ENCODE measurements around the gene APP.
A peak's percentile ranks its signal among the peaks of the same experiment; 100 is the strongest.

Gene APP

DNA sequence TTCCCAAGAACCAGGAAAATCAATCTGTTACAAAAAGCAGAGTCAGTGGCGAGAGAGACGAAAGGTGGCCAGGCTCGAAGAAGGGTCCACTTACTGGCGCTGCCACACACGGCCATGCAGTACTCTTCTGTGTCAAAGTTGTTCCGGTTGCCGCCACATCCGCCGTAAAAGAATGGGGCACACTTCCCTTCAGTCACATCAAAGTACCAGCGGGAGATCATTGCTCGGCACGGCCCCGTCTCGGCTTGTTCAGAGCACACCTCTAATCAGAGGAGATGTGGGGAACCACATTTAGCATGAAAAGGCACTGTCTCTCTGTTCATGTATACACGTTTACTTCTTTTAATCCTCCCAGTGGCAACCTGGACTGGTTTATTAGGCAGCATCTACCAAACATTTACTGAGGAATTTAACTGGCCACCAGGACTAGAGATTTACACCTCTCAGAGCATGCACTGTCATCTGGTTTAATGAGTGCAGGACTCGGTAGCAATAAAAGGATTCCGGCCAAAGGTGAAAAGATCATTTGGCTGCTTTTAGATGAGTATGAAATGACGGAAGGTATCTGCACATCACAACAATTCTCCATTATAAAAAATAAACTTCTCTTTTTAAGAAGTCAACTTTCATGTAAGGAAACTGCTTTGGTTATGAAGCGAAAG is 170.5 kb downstream of the APP start:
- peak; percentile 32 for DNase-seq
- Mint-ChIP-seq H3K36me3 (ENCODE audit: low read depth) (peaks cover 10% of the 10 kb centered on the region), H3K9me3 (no peaks in the 10 kb centered on the region), H3K4me3 (peak overlapping the region; percentile 51), H3K27me3 (no peaks in the 10 kb centered on the region), H3K27ac (peak overlapping the region; percentile 37), H3K4me1 (peaks cover 8% of the 10 kb centered on the region)
- peak; percentile 72 for ATAC-seq

DNA sequence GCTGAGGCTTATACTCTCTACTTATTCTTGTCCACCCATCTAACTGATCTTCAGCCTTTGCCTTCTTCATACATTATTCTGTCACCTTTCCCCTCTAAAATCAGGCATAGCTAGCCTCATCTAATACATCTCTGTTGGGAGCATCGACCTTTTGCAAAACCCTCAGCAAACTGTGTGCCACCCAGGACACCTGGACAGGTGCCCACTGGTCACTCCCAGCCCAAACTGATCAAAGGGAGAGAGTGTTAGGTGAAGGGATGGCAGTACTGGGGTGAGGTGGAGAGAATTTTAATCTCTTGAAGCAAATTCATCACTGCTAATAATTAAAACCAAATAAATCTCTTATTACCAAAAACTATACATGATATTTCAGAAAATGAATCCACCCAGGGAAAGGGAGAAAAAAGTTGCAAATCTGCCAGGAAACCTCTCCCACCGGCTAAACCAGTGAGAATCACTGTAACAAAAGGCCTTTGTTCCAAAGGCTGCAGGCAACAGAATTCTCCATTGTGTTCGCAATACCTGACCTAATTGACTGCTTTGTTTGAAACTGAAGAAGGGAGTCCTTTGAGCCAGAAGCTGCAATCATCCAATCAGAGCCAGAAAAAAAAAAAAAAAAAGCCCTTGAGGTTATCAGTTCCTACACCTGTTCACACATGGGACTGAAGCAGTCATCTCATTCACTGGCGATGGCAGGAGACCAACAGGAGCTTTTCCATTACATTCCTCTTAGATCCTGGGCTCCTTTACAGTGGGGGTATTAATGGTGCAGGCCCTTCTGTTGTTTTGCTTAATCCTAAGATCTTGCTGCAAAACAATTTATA is 172.6 kb downstream of the APP start:
- no peaks in the 10 kb centered on the region for H3K27me3 Mint-ChIP-seq
- no peak overlapping the region for H3K4me3 Mint-ChIP-seq
- no peak for DNase-seq
- no peak overlapping the region for H3K27ac Mint-ChIP-seq
- peaks cover 8% of the 10 kb centered on the region for H3K4me1 Mint-ChIP-seq
- no peaks in the 10 kb centered on the region for H3K9me3 Mint-ChIP-seq
- no peak for ATAC-seq
- peaks cover 10% of the 10 kb centered on the region for H3K36me3 Mint-ChIP-seq (ENCODE audit: low read depth)

DNA sequence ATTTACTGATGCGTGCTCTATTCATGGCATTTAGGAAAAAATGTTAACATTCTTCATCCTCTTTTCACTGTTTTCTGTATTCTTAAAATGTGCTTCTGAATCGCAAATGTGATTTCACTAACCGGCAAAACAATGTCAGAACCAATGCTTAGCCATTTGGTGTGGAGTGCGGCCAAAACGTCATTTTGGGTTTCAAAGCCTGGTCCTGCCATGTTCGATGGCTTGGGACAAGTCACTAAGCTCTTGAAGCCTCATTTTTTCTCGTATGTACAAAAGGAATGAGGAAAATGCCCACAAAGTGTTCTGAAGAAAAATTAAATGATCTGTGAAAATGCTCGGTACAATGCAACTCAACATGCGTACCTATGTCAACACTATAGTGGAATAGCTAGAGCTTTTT is 175.3 kb downstream of the APP start:
- Mint-ChIP-seq H3K4me3 (no peak overlapping the region), H3K4me1 (peaks cover 8% of the 10 kb centered on the region), H3K27me3 (no peaks in the 10 kb centered on the region), H3K27ac (no peak overlapping the region), H3K9me3 (no peaks in the 10 kb centered on the region), H3K36me3 (ENCODE audit: low read depth) (peaks cover 11% of the 10 kb centered on the region)
- no peak for ATAC-seq
- DNase-seq = no peak

DNA sequence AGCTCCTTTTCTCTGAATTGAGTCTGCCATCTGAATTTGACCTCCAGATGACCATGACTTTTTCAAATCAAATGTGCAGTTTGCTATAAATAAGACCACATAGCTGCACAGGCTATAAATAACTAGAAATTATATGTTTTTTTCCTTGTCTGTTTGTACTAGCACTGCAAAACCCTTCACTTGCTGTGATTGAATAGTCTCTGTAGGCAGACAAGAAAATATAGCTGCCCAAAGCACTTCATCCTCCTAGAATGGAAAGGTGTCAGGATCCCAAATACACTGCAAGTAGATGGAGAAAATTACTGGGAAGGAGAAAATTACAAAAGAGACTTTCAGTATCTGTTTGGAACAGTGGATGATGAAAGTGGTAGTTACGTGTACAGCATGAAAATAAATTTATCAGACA is 175.8 kb downstream of the APP start:
- ATAC-seq (no peak), DNase-seq (no peak)
- no peaks in the 10 kb centered on the region for H3K27me3 Mint-ChIP-seq
- H3K4me3 Mint-ChIP-seq = no peak overlapping the region
- no peaks in the 10 kb centered on the region for H3K9me3 Mint-ChIP-seq
- no peak overlapping the region for H3K27ac Mint-ChIP-seq
- peaks cover 3% of the 10 kb centered on the region for H3K4me1 Mint-ChIP-seq
- peaks cover 12% of the 10 kb centered on the region for H3K36me3 Mint-ChIP-seq (ENCODE audit: low read depth)

DNA sequence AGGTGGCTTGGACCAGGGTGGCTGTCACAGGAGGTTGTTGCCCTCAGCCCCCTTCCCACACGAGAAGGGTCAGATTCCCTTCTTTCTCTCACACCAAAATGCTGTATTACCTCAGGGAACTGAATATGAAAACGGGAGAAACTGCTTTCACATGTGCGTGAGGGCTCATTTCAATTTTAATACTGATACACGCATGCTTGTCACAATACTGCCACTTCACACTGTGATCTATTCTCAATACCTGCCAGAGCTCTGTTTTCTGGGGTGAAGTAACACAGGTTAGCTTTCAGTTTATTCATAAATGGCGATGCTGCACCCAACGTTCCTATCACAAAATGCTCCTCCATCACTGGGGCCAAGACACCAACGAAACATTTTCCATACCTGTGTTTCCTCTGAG is 181.8 kb downstream of the APP start:
- H3K27ac Mint-ChIP-seq = no peak overlapping the region
- H3K4me3 Mint-ChIP-seq = no peak overlapping the region
- ATAC-seq = no peak
- no peaks in the 10 kb centered on the region for H3K27me3 Mint-ChIP-seq
- H3K4me1 Mint-ChIP-seq = no peaks in the 10 kb centered on the region
- H3K36me3 Mint-ChIP-seq (ENCODE audit: low read depth) = peaks cover 8% of the 10 kb centered on the region
- no peaks in the 10 kb centered on the region for H3K9me3 Mint-ChIP-seq
- no peak for DNase-seq

DNA sequence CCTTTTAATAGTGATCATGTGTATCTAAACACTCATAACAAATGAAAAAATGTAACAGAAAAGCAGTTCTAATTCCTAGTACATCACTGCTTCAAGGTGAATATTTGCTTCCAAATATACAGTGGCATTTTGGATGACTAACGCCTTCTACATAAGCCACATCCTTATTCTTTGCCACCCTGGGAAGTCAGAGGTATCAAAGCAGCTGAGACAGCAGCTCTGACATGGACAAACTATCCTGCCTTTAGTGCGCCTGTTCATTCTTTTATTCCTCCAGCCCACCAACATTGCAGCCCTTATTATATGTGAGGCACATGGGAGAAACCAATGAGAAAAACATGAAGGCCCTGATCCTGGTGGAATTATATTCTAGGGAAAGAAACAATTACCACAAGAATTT is 183.0 kb downstream of the APP start:
- no peak overlapping the region for H3K27ac Mint-ChIP-seq
- no peak for ATAC-seq
- DNase-seq = no peak
- H3K4me3 Mint-ChIP-seq = no peak overlapping the region
- H3K4me1 Mint-ChIP-seq = no peaks in the 10 kb centered on the region
- no peaks in the 10 kb centered on the region for H3K27me3 Mint-ChIP-seq
- H3K9me3 Mint-ChIP-seq = no peaks in the 10 kb centered on the region
- H3K36me3 Mint-ChIP-seq (ENCODE audit: low read depth) = peaks cover 8% of the 10 kb centered on the region

DNA sequence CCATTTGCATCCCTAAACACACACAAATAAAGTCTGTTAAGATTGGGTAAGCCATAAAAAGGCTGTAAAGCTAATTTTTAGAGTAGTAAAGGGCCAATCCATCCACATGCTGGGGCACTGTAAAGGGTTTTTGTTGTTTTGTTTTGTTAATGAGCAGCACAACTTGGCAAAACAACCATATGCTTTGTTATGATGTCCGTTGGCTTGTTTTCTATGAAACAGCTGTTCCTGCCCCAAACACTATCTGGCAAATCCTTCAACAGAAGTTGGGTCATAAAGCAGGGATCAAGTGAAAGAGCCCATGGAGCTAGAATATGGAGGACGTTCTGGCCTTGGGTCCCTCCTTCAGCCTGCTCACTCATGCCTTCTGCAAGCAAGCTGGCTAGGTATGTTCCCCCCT is 183.6 kb downstream of the APP start:
- H3K4me1 Mint-ChIP-seq = no peaks in the 10 kb centered on the region
- H3K27ac Mint-ChIP-seq = no peak overlapping the region
- H3K9me3 Mint-ChIP-seq = no peaks in the 10 kb centered on the region
- no peak overlapping the region for H3K4me3 Mint-ChIP-seq
- no peaks in the 10 kb centered on the region for H3K27me3 Mint-ChIP-seq
- peaks cover 9% of the 10 kb centered on the region for H3K36me3 Mint-ChIP-seq (ENCODE audit: low read depth)
- ATAC-seq = no peak
- DNase-seq = no peak

DNA sequence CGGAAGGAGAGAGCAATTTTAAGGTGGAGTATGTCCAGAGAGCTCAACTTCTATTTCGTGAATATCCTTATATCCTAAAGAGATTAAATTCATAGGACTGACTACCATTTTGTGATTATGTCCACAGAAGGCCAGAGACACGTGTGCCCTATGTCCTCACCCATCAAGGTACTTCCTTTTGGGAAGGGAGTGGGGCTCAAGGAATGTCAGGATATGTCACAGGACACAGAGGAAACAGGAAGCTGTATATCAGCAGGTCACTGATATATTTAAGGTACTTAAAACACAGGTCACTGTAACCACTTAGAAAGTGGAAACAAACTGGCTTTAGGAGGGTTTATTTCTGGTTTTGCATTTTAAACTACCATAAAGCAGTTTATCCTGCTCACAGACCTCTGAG is 184.6 kb downstream of the APP start:
- DNase-seq (no peak), ATAC-seq (no peak)
- Mint-ChIP-seq H3K27me3 (no peaks in the 10 kb centered on the region), H3K4me1 (peaks cover under 1% of the 10 kb centered on the region), H3K36me3 (ENCODE audit: low read depth) (peaks cover 14% of the 10 kb centered on the region), H3K9me3 (no peaks in the 10 kb centered on the region), H3K27ac (no peak overlapping the region), H3K4me3 (no peak overlapping the region)

DNA sequence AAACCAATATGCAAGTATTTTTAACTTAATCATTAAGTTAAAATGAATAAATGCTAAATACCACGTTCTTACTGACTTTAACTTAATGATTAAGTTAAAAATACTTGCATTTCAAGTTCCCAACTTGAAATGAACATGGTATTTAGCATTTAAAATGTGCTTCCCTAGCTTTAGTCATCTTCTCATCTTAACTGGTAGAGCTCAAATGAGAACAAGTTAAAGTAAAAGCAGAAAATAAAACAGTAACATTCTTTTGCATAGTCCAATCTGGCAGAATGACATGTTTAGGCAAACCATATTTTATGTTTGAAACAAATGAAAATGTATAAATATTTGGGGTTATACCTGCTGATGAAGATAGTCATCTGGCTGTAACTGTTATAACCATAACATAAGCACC is 186.0 kb downstream of the APP start:
- no peak for ATAC-seq
- Mint-ChIP-seq H3K36me3 (ENCODE audit: low read depth) (peaks cover 23% of the 10 kb centered on the region), H3K27ac (no peak overlapping the region), H3K9me3 (no peaks in the 10 kb centered on the region), H3K4me3 (no peak overlapping the region), H3K27me3 (no peaks in the 10 kb centered on the region), H3K4me1 (peaks cover 10% of the 10 kb centered on the region)
- no peak for DNase-seq

DNA sequence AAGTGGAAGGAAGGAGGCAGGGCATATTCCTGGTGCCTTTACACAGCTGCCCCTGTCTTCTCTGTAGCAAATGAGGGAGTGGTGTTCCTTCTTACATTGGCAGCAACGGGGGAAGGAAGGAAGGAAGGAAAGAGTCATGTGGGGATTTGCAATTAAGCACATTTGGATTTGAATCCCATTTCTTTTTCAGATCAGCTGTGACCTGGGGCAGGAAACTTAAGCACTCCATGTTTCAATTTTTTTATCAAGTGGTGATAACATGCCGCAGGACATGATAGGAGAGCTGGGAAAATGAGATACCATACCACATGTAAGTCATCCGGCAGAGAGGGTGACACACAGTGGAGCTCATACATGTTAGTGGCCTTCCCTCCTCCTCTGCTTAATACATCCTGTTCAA is 186.8 kb downstream of the APP start:
- Mint-ChIP-seq H3K27me3 (no peaks in the 10 kb centered on the region), H3K27ac (no peak overlapping the region), H3K4me1 (peaks cover 10% of the 10 kb centered on the region), H3K36me3 (ENCODE audit: low read depth) (peaks cover 20% of the 10 kb centered on the region), H3K4me3 (no peak overlapping the region), H3K9me3 (no peaks in the 10 kb centered on the region)
- ATAC-seq (no peak), DNase-seq (no peak)

DNA sequence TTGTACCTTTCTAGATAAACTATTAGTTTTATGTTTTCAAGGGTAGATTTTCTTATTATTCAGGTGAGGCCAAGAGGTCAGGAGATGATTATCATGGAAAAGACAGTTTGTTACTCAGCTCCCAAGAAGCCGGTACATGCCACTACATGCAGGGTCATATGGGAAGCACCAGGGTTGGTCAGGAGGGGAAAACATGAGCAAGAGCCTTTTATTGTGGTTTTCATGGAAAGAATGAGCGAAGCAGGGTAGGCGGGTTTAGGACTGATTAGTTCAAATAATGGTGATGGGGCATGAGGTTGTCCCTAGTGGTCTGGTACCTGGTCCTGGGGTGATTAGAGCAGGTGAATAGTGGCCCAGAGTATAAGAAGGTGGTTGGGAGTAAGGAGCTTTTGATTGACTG is 189.9 kb downstream of the APP start:
- peak overlapping the region; percentile 59 for H3K27ac Mint-ChIP-seq
- peaks cover 17% of the 10 kb centered on the region for H3K4me1 Mint-ChIP-seq
- H3K4me3 Mint-ChIP-seq = no peak overlapping the region
- ATAC-seq = peak; percentile 36
- no peaks in the 10 kb centered on the region for H3K9me3 Mint-ChIP-seq
- no peak for DNase-seq
- H3K36me3 Mint-ChIP-seq (ENCODE audit: low read depth) = peaks cover 20% of the 10 kb centered on the region
- H3K27me3 Mint-ChIP-seq = no peaks in the 10 kb centered on the region

DNA sequence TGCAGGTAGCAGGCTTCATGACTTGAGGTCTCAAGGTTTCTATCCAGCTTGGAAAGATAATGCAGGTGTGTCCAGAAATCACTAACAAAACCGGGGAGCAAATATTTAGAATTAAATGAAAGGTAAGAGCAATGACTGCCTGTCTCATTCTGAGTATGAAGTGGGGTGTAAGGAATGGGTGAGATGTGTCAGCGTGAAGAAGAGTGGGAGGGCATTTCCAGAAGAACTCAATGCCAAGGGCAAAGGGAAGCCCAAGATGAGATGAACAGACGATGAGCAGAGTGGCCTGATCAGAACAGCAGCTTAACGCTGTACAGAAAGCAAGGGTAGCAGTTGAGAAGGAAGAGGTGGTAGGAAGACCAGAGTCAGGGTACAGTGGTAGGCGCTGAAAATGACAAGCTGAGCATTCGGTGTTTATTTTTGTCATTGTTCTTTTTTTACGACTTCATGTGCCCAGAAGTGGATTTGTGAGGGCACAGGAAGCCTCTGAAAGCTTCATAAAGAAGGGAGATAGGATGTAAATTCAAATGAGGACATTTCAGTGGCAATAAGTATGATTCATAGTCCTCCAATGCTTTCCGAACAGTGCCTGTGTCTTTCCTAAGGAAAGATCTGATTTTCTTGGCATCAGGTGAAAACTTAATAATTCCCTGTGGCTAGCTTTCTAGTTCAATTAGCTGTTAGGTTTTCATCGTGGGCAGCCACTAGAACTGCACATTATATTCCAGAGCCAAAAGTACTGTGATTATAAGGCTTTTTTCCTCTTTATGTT is 190.5 kb downstream of the APP start:
- Mint-ChIP-seq H3K27ac (no peak overlapping the region), H3K36me3 (ENCODE audit: low read depth) (peaks cover 24% of the 10 kb centered on the region), H3K9me3 (no peaks in the 10 kb centered on the region), H3K4me3 (no peak overlapping the region), H3K27me3 (no peaks in the 10 kb centered on the region), H3K4me1 (peaks cover 17% of the 10 kb centered on the region)
- no peak for DNase-seq
- no peak for ATAC-seq

DNA sequence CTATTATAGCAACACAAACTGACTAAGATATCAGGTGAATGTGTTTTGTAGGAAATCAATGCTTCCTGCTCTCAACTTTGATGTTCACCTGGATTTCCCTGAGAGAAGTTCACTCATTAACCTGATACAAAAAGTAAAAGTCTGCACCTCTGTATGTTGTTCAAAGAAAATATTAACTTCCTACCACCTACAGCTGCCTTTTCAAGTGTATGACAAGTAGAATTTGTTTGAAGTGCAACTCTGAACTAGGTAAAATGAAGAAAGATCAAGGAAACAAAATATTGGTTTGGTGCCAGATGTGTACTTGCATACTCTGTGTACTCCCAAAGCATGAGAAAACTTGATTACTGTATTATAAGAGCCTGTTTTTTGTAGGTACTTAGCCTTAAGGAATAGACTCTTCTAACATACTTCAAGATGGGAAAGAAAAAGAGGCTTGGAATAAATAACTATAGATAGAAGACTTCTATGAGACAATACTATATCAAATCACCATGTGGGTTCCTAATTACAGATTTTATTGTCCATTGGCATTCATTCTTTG is 193.4 kb downstream of the APP start:
- peaks cover 40% of the 10 kb centered on the region for H3K36me3 Mint-ChIP-seq (ENCODE audit: low read depth)
- no peak for DNase-seq
- no peak overlapping the region for H3K27ac Mint-ChIP-seq

DNA sequence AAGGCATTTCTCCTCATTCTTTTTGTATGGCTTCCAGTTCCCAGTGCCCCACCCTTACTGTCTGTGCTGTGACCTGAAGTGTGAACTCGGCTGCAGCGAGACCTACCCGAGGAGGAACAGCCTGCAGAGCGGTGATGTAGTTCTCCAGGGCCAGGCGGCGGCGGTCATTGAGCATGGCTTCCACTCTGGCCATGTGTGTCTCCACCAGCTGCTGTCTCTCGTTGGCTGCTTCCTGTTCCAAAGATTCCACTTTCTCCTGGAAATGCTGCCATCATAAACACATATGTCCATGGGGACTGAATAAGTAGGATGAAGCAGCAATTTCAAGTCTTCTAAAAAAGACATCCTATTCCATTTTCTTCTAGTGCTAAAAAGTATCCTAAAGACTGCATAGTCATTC is 195.6 kb downstream of the APP start:
- ATAC-seq (no peak), DNase-seq (no peak)
- Mint-ChIP-seq H3K4me1 (peaks cover 9% of the 10 kb centered on the region), H3K27me3 (no peaks in the 10 kb centered on the region), H3K9me3 (peaks cover 3% of the 10 kb centered on the region), H3K27ac (no peak overlapping the region), H3K4me3 (no peak overlapping the region), H3K36me3 (ENCODE audit: low read depth) (peaks cover 39% of the 10 kb centered on the region)

More for the DNA sequence above, 193.4 kb downstream of the APP start:
- Mint-ChIP-seq H3K4me3 (no peak overlapping the region), H3K9me3 (no peaks in the 10 kb centered on the region), H3K27me3 (no peaks in the 10 kb centered on the region), H3K4me1 (peaks cover 17% of the 10 kb centered on the region)
- no peak for ATAC-seq
